BE2C (cell line): Measurements from ENCODE around the gene CFAP99.

Source experiments
- DNase-seq: peaks from one replicate; pipeline ENCODE4 v3.0.0-alpha.2; 2020
- H3K27me3 ChIP-seq: fragments of 250-450 bp; sonication (Bioruptor Pico); 2 replicates; pipeline ENCODE4 v1.5.1; 2020; ENCODE audit warnings: mild to moderate bottlenecking
- H3K36me3 ChIP-seq: fragments of 250-450 bp; sonication (Bioruptor Pico); 2 replicates; pipeline ENCODE4 v1.5.1; 2020; ENCODE audit warnings: mild to moderate bottlenecking
- H3K4me1 ChIP-seq: fragments of 250-450 bp; sonication (Bioruptor Pico); 2 replicates; pipeline ENCODE4 v1.5.1; 2020
- H3K4me3 ChIP-seq: 2 replicates; pipeline ENCODE4 v1.5.1; 2011; ENCODE audit warnings: low read depth, low read length
- H3K9me3 ChIP-seq: fragments of 250-450 bp; sonication (Bioruptor Pico); 2 replicates; pipeline ENCODE4 v1.5.1; 2020
- CTCF ChIP-seq: IDR thresholded peaks from 2 replicates; pipeline ENCODE4 v1.5.1; 2012; ENCODE audit warnings: mild to moderate bottlenecking, low read depth, low read length

CFAP99 gene

GRCh38 chr4:2449511-2450392 lies 31.0 kb downstream of the CFAP99 start:
- Histone ChIP-seq H3K27me3 (no peaks in the 10 kb centered on the region), H3K4me3 (no peak overlapping the region), H3K9me3 (no peaks in the 10 kb centered on the region), H3K36me3 (no peaks in the 10 kb centered on the region), H3K4me1 (no peaks in the 10 kb centered on the region)
- no peak for DNase-seq
- TF ChIP-seq CTCF, result no peak

GRCh38 chr4:2450394-2451035 lies 31.8 kb downstream of the CFAP99 start:
- no peaks in the 10 kb centered on the region for H3K27me3 ChIP-seq
- no peaks in the 10 kb centered on the region for H3K36me3 ChIP-seq
- H3K9me3 ChIP-seq, result no peaks in the 10 kb centered on the region
- no peak for TF ChIP-seq CTCF
- no peak for DNase-seq
- H3K4me1 ChIP-seq, result no peaks in the 10 kb centered on the region
- no peak overlapping the region for H3K4me3 ChIP-seq

- H3K36me3 ChIP-seq, result no peaks in the 10 kb centered on the region
- no peak overlapping the region for H3K4me3 ChIP-seq
- no peaks in the 10 kb centered on the region for H3K9me3 ChIP-seq
- H3K27me3 ChIP-seq, result no peaks in the 10 kb centered on the region
- no peak for DNase-seq
- no peaks in the 10 kb centered on the region for H3K4me1 ChIP-seq
- TF ChIP-seq CTCF, result no peak
Measured at GRCh38 chr4:2451036-2451520, 32.3 kb downstream of the CFAP99 start.

- Histone ChIP-seq H3K9me3 (no peaks in the 10 kb centered on the region), H3K27me3 (no peaks in the 10 kb centered on the region), H3K36me3 (no peaks in the 10 kb centered on the region), H3K4me3 (no peak overlapping the region), H3K4me1 (no peaks in the 10 kb centered on the region)
- DNase-seq, result no peak
- no peak for TF ChIP-seq CTCF
Measured at GRCh38 chr4:2451821-2452785, 33.3 kb downstream of the CFAP99 start.

GRCh38 chr4:2457481-2458295 lies 38.9 kb downstream of the CFAP99 start:
- DNase-seq, result no peak
- Histone ChIP-seq H3K4me1 (peaks cover 4% of the 10 kb centered on the region; the same call in 1 of the 2 replicates), H3K4me3 (no peak overlapping the region), H3K36me3 (no peaks in the 10 kb centered on the region), H3K9me3 (no peaks in the 10 kb centered on the region; the same call in 1 of the 2 replicates), H3K27me3 (no peaks in the 10 kb centered on the region)
- TF ChIP-seq CTCF, result no peak
